H9 (cell line): ENCODE measurements around the gene GM2A. TPM values are rescaled to one million over a fixed set of nuclear protein-coding genes. Genes with fewer than 3 reads are reported as not detected.
A peak's percentile ranks its signal among the peaks of the same experiment; 100 is the strongest.

Experiments
- DNase-seq: peaks from one replicate; pipeline ENCODE4 v3.0.0-alpha.2; 2017
- H2AFZ ChIP-seq: one replicate; pipeline ENCODE4 v1.6.1; 2013; ENCODE audit warnings: mild to moderate bottlenecking, low read length, control low read depth, moderate library complexity
- H2AK5ac ChIP-seq: 2 replicates; pipeline ENCODE4 v1.6.1; 2013; ENCODE audit warnings: low read length, control low read depth, mixed read lengths; ENCODE audit not compliant: insufficient read length
- H2BK120ac ChIP-seq: one replicate; pipeline ENCODE4 v1.6.1; 2013; ENCODE audit warnings: low read depth, mild to moderate bottlenecking, low read length, control low read depth, inconsistent platforms; ENCODE audit not compliant: poor library complexity, severe bottlenecking
- H2BK12ac ChIP-seq: 2 replicates; pipeline ENCODE4 v1.6.1; 2013; ENCODE audit warnings: low read length, control low read depth, mixed read lengths, low read depth; ENCODE audit not compliant: insufficient read length
- H2BK15ac ChIP-seq: 2 replicates; pipeline ENCODE4 v1.6.1; 2013; ENCODE audit warnings: low read depth, low read length, control low read depth
- H2BK20ac ChIP-seq: one replicate; pipeline ENCODE4 v1.6.1; 2013; ENCODE audit warnings: low read depth, mild to moderate bottlenecking, low read length, control low read depth, inconsistent platforms; ENCODE audit not compliant: poor library complexity, severe bottlenecking
- H2BK5ac ChIP-seq: 2 replicates; pipeline ENCODE4 v1.6.1; 2013; ENCODE audit warnings: low read length, control low read depth, mixed read lengths; ENCODE audit not compliant: insufficient read length
- H3K14ac ChIP-seq: 2 replicates; pipeline ENCODE4 v1.6.1; 2013; ENCODE audit warnings: low read length, control low read depth; ENCODE audit not compliant: insufficient read depth
- H3K18ac ChIP-seq: 2 replicates; pipeline ENCODE4 v1.6.1; 2013; ENCODE audit warnings: low read depth, mild to moderate bottlenecking, mixed read lengths, low read length, control low read depth; ENCODE audit not compliant: insufficient read length
- H3K23ac ChIP-seq: 2 replicates; pipeline ENCODE4 v1.6.1; 2013; ENCODE audit warnings: low read length, control low read depth, mixed read lengths, low read depth; ENCODE audit not compliant: insufficient read length
- H3K23me2 ChIP-seq: 2 replicates; pipeline ENCODE4 v1.6.1; 2013; ENCODE audit warnings: low read depth, mild to moderate bottlenecking, mixed read lengths, low read length, control low read depth; ENCODE audit not compliant: insufficient read length, poor library complexity, severe bottlenecking
- H3K27ac ChIP-seq: 2 replicates; pipeline ENCODE4 v1.5.1; 2013; ENCODE audit warnings: low read length, control low read depth, mixed read lengths, low read depth; ENCODE audit not compliant: insufficient read length
- H3K27me3 ChIP-seq: 2 replicates; pipeline ENCODE4 v1.6.1; 2013; ENCODE audit warnings: low read length, control low read depth, inconsistent platforms; ENCODE audit not compliant: insufficient read depth
- H3K4ac ChIP-seq: 2 replicates; pipeline ENCODE4 v1.6.1; 2013; ENCODE audit warnings: low read depth, mild to moderate bottlenecking, control low read depth, inconsistent platforms, low read length, moderate library complexity
- H3K4me1 ChIP-seq: 2 replicates; pipeline ENCODE4 v1.6.1; 2013; ENCODE audit warnings: low read length, control low read depth, inconsistent platforms; ENCODE audit not compliant: insufficient read depth
- H3K4me2 ChIP-seq: 2 replicates; pipeline ENCODE4 v1.6.1; 2013; ENCODE audit warnings: low read length, control low read depth, mixed read lengths; ENCODE audit not compliant: insufficient read length, insufficient read depth
- H3K56ac ChIP-seq: 2 replicates; pipeline ENCODE4 v1.6.1; 2013; ENCODE audit warnings: low read depth, mild to moderate bottlenecking, mixed read lengths, low read length, control low read depth; ENCODE audit not compliant: insufficient read length
- H3K79me1 ChIP-seq: 2 replicates; pipeline ENCODE4 v1.6.1; 2013; ENCODE audit warnings: low read depth, mild to moderate bottlenecking, moderate library complexity, low read length, control low read depth, inconsistent platforms; ENCODE audit not compliant: insufficient read depth, poor library complexity, severe bottlenecking
- H3K79me2 ChIP-seq: 2 replicates; pipeline ENCODE4 v1.6.1; 2013; ENCODE audit warnings: low read length, control low read depth, inconsistent platforms; ENCODE audit not compliant: insufficient read depth
- H3K9ac ChIP-seq: 2 replicates; pipeline ENCODE4 v1.6.1; 2013; ENCODE audit warnings: low read length, control low read depth, mixed read lengths; ENCODE audit not compliant: insufficient read length; ENCODE audit errors: extremely low read depth
- H3K9me3 ChIP-seq: one replicate; pipeline ENCODE4 v1.6.1; 2013; ENCODE audit warnings: low read depth, low read length, inconsistent platforms; ENCODE audit not compliant: control insufficient read depth
- H3T11ph ChIP-seq: one replicate; pipeline ENCODE4 v1.6.1; 2013; ENCODE audit warnings: mild to moderate bottlenecking, low read length, control low read depth, inconsistent platforms
- H4K20me1 ChIP-seq: one replicate; pipeline ENCODE4 v1.6.1; 2013; ENCODE audit not compliant: control insufficient read depth, insufficient read length, insufficient read depth
- H4K5ac ChIP-seq: 2 replicates; pipeline ENCODE4 v1.6.1; 2013; ENCODE audit warnings: low read depth, mild to moderate bottlenecking, mixed read lengths, low read length, control low read depth; ENCODE audit not compliant: insufficient read length
- H4K8ac ChIP-seq: replicated peaks from 2 replicates; pipeline ENCODE4 v1.6.1; 2013; ENCODE audit warnings: low read length, control low read depth, mixed read lengths, low read depth; ENCODE audit not compliant: insufficient read length
- H4K91ac ChIP-seq: 2 replicates; pipeline ENCODE4 v1.6.1; 2013; ENCODE audit warnings: low read depth, mild to moderate bottlenecking, moderate library complexity, mixed read lengths, low read length, control low read depth; ENCODE audit not compliant: insufficient read length
- H3K27ac Mint-ChIP-seq, 3 experiments: 2 replicates in 2 of 3; 3 replicates in 1 of 3; pipeline ENCODE4 v1.8.0; 2020 to 2021; ENCODE audit warnings: mixed read lengths in 3 of 3, mild to moderate bottlenecking in 1 of 3, moderate library complexity in 1 of 3
- H3K27me3 Mint-ChIP-seq: 2 replicates; pipeline ENCODE4 v1.8.0; 2021; ENCODE audit warnings: low read depth, mild to moderate bottlenecking, moderate library complexity, mixed read lengths
- H3K36me3 Mint-ChIP-seq, 3 experiments: 2 replicates in 2 of 3; 3 replicates in 1 of 3; pipeline ENCODE4 v1.8.0; 2020 to 2021; ENCODE audit warnings: low read depth in 3 of 3, mixed read lengths in 3 of 3; ENCODE audit not compliant: insufficient read depth in 1 of 3
- H3K4me1 Mint-ChIP-seq, 2 experiments: 2 replicates each; pipeline ENCODE4 v1.8.0; 2020; ENCODE audit warnings: mixed read lengths in 2 of 2
- H3K4me3 Mint-ChIP-seq, 2 experiments: 2 replicates in 1 of 2; 3 replicates in 1 of 2; pipeline ENCODE4 v1.8.0; 2020 to 2021; ENCODE audit warnings: mild to moderate bottlenecking in 2 of 2, mixed read lengths in 2 of 2, moderate library complexity in 1 of 2
- H3K9me3 Mint-ChIP-seq, 2 experiments: 2 replicates in 1 of 2; 3 replicates in 1 of 2; pipeline ENCODE4 v1.8.0; 2020; ENCODE audit warnings: mild to moderate bottlenecking in 2 of 2, mixed read lengths in 2 of 2, moderate library complexity in 1 of 2
- CTCF ChIP-seq: fragments of 200-600 bp; sonication (generic); conservative IDR thresholded peaks from 3 replicates; pipeline ENCODE4 v1.8.0; 2021; ENCODE audit warnings: antibody characterized with exemption, mild to moderate bottlenecking
- WGBS: extraction: QIAGEN DNeasy Blood & Tissue Kit; methylation state at CpG from one replicate; pipeline ENCODE4 v1.1.7; 2013; ENCODE audit warnings: missing lambda C conversion rate, low lambda C conversion rate, mixed read lengths; ENCODE audit not compliant: insufficient read length; ENCODE audit errors: extremely low coverage; 5-methylcytosine and 5-hydroxymethylcytosine counted together
- total RNA-seq: library from RNA; stranded (reverse); gene quantifications from 2 replicates; pipeline ENCODE4 v1.2.1, GENCODE V29; 2021

Gene GM2A
- total RNA-seq, 1 experiment from 2014 or later, result 27.8 TPM

- H4K20me1 ChIP-seq, result no peaks in the 10 kb centered on the region
- no peak overlapping the region for H2BK12ac ChIP-seq
- no peaks in the 10 kb centered on the region for H3K27me3 ChIP-seq
- no peak for DNase-seq
- Mint-ChIP-seq H3K36me3 (peaks cover 0 to 2% (median 0%) of the 10 kb centered on the region in 3 experiments; a peak in 1 of 7 replicates), H3K27me3 (peaks cover 17% of the 10 kb centered on the region), H3K27ac (peak overlapping the region in 1 of 3 experiments; percentile 5; a peak in 2 of 7 replicates), H3K9me3 (no peaks in the 10 kb centered on the region), H3K4me3 (no peak overlapping the region), H3K4me1 (peaks cover 17 to 22% of the 10 kb centered on the region in 2 experiments)
- no peak overlapping the region for H3T11ph ChIP-seq
- no peak overlapping the region for H2BK5ac ChIP-seq
- H3K4ac ChIP-seq, result no peak overlapping the region
- 0 out of 3 replicates have a peak, but pooled peaks have one; percentile 10 for TF ChIP-seq CTCF
- H2AK5ac ChIP-seq, result no peak overlapping the region
- H2BK20ac ChIP-seq, result no peak overlapping the region
- no peaks in the 10 kb centered on the region for H3K9me3 ChIP-seq
- no peak overlapping the region for H4K8ac ChIP-seq
- H3K23ac ChIP-seq, result no peak overlapping the region
- no peaks in the 10 kb centered on the region for H3K79me1 ChIP-seq
- peaks cover 3% of the 10 kb centered on the region for H3K23me2 ChIP-seq
- H3K14ac ChIP-seq, result no peak overlapping the region
- H3K79me2 ChIP-seq, result no peaks in the 10 kb centered on the region
- H3K9ac ChIP-seq, result no peak overlapping the region
- no peak overlapping the region for H3K18ac ChIP-seq
- WGBS, result no CpG with 5 or more reads among the region's 4 CpGs
- H3K4me2 ChIP-seq, result no peak overlapping the region
- H3K56ac ChIP-seq, result no peak overlapping the region
- H4K5ac ChIP-seq, result no peak overlapping the region
- H2BK120ac ChIP-seq, result no peak overlapping the region
- H3K27ac ChIP-seq, result no peak overlapping the region
- H3K4me1 ChIP-seq, result no peaks in the 10 kb centered on the region
- no peak overlapping the region for H2BK15ac ChIP-seq
- no peak overlapping the region for H4K91ac ChIP-seq
- H2AFZ ChIP-seq, result no peak overlapping the region
Observed at GRCh38 chr5:151225071-151225470, 27.9 kb upstream of the GM2A start.
